ENCODE data around the gene COMMD1.

The COMMD1 gene

GRCh38 chr2:62133320-62133823 lies 227.9 kb downstream of the COMMD1 start:
- DNase-seq (ENCODE audit: low read depth in 2 of 2) = no peak
- TF ChIP-seq CTCF (IDR thresholded peaks at IDR 0.05; ENCODE audit: low read depth, low read length) = no peak
- no peak overlapping the region for H3K4me3 ChIP-seq (replicated peaks in 1 of 2; ENCODE audit: low read depth in 2 of 2, low read length in 2 of 2)

GRCh38 chr2:62136956-62137830 lies 231.7 kb downstream of the COMMD1 start:
- H3K4me3 ChIP-seq (replicated peaks in 1 of 2; ENCODE audit: low read depth in 2 of 2, low read length in 2 of 2) = no peak overlapping the region
- DNase-seq (ENCODE audit: low read depth in 2 of 2) = peak in 1 of 2 donors; percentile 17
- no peak for TF ChIP-seq CTCF (IDR thresholded peaks at IDR 0.05; ENCODE audit: low read depth, low read length)

- no peak for DNase-seq (ENCODE audit: low read depth in 2 of 2)
- no peak for TF ChIP-seq CTCF (IDR thresholded peaks at IDR 0.05; ENCODE audit: low read depth, low read length)
- no peak overlapping the region for H3K4me3 ChIP-seq (replicated peaks in 1 of 2; ENCODE audit: low read depth in 2 of 2, low read length in 2 of 2)
These were observed 235.1 kb downstream of the COMMD1 start for GRCh38 chr2:62140426-62141141.

- peak in 1 of 2 donors; percentile 29 for DNase-seq (ENCODE audit: low read depth in 2 of 2)
- H3K4me3 ChIP-seq (replicated peaks in 1 of 2; ENCODE audit: low read depth in 2 of 2, low read length in 2 of 2) = no peak overlapping the region
- no peak for TF ChIP-seq CTCF (IDR thresholded peaks at IDR 0.05; ENCODE audit: low read depth, low read length)
These were observed 235.8 kb downstream of the COMMD1 start for GRCh38 chr2:62141142-62141740.

GRCh38 chr2:62142054-62142453 lies 236.6 kb downstream of the COMMD1 start:
- no peak overlapping the region for H3K4me3 ChIP-seq (replicated peaks in 1 of 2; ENCODE audit: low read depth in 2 of 2, low read length in 2 of 2)
- peak in 1 of 2 donors; percentile 16 for DNase-seq (ENCODE audit: low read depth in 2 of 2)
- no peak for TF ChIP-seq CTCF (IDR thresholded peaks at IDR 0.05; ENCODE audit: low read depth, low read length)

GRCh38 chr2:62143696-62144095 lies 238.2 kb downstream of the COMMD1 start:
- TF ChIP-seq CTCF (IDR thresholded peaks at IDR 0.05; ENCODE audit: low read depth, low read length) = no peak
- H3K4me3 ChIP-seq (replicated peaks in 1 of 2; ENCODE audit: low read depth in 2 of 2, low read length in 2 of 2) = no peak overlapping the region
- DNase-seq (ENCODE audit: low read depth in 2 of 2) = no peak
